HG02970 (cell line): Measurements from ENCODE around the gene CDC42EP2.

ENCODE experiments used
- ATAC-seq: cut with Tn5 transposase; IDR thresholded peaks from one replicate; pipeline ENCODE4 v1.9.1; 2021; ENCODE audit warnings: mild to moderate bottlenecking, moderate library complexity, moderate number of reproducible peaks; ENCODE audit not compliant: unreplicated experiment, low FRiP score

The CDC42EP2 gene

GRCh38 chr11:65354265-65355012 is 39.8 kb downstream of the CDC42EP2 start, which contains the start of gene TIGD3:
Gene TIGD3 (plus strand): TSS chr11:65354751. CDS start chr11:65355809, 1,058 bp downstream.
- ATAC-seq: peak; percentile 72

- ATAC-seq: peak; percentile 14
Measured at GRCh38 chr11:65355013-65355775, 40.5 kb downstream of the CDC42EP2 start.

- ATAC-seq: no peak
Measured at GRCh38 chr11:65355776-65356393, 41.2 kb downstream of the CDC42EP2 start.

- ATAC-seq: no peak
Measured at GRCh38 chr11:65356394-65356972, 41.8 kb downstream of the CDC42EP2 start.

GRCh38 chr11:65357856-65358356 is 43.2 kb downstream of the CDC42EP2 start:
- no peak for ATAC-seq

- ATAC-seq: no peak
Measured at GRCh38 chr11:65362320-65362931, 47.8 kb downstream of the CDC42EP2 start.

- no peak for ATAC-seq
Measured at GRCh38 chr11:65362966-65363365, 48.3 kb downstream of the CDC42EP2 start.

- ATAC-seq: no peak
Measured at GRCh38 chr11:65363770-65364169, 49.1 kb downstream of the CDC42EP2 start.

- no peak for ATAC-seq
Measured at GRCh38 chr11:65366340-65366773, 51.7 kb downstream of the CDC42EP2 start.

GRCh38 chr11:65370659-65371049 is 56.0 kb downstream of the CDC42EP2 start:
- ATAC-seq: no peak
